Naive thymus-derived CD4-positive, alpha-beta T cell (primary cell): ENCODE measurements around the gene SIPA1. TPM values are rescaled to one million over a fixed set of nuclear protein-coding genes. Genes with fewer than 3 reads are reported as not detected.
A peak's percentile ranks its signal among the peaks of the same experiment; 100 is the strongest.
"Not testable (repeated sequence)": the region's sequence is repeated elsewhere in the genome, so short reads cannot be mapped to it uniquely, and the experiment has no call there.

Experiments
- ATAC-seq: fragments of 150-1000 bp; cut with Tn5 transposase; 2 replicates; pipeline ENCODE4 v1.10.0; 2021; ENCODE audit warnings: mild to moderate bottlenecking, moderate library complexity
- CTCF ChIA-PET: fragments of 350-600 bp; sonication (Branson Sonifier 250); formaldehyde crosslinking; loops from one replicate; lab custom pipeline; 2021; ENCODE audit warnings: antibody characterized with exemption; lab: Charles Lee
- POLR2A ChIA-PET: fragments of 350-600 bp; sonication (Branson Sonifier 250); formaldehyde crosslinking; loops from one replicate; lab custom pipeline; 2021; ENCODE audit warnings: antibody characterized with exemption, inconsistent platforms; lab: Charles Lee
- DNase-seq, 9 donors: peaks; one replicate each; pipeline versions ENCODE4 v3.0.0 to v3.0.0-alpha.2; 2020 to 2022; ENCODE audit warnings: mixed read lengths in 1 of 9
- H3K27ac ChIP-seq: one replicate; pipeline ENCODE4 v1.7.0; 2013; ENCODE audit warnings: mild to moderate bottlenecking, low read depth, low read length, moderate library complexity
- H3K27me3 ChIP-seq, 2 donors: one replicate each; pipeline ENCODE4 v1.7.0; 2013; ENCODE audit warnings: low read length in 2 of 2, mild to moderate bottlenecking in 2 of 2, moderate library complexity in 2 of 2; ENCODE audit not compliant: control insufficient read depth in 2 of 2, insufficient read depth in 2 of 2
- H3K36me3 ChIP-seq, 3 experiments: 1 replicate in 2 of 3; 2 replicates in 1 of 3; pipeline ENCODE4 v1.7.0; 2013; ENCODE audit warnings: low read length in 3 of 3, mild to moderate bottlenecking in 3 of 3, moderate library complexity in 1 of 3; ENCODE audit not compliant: insufficient read depth in 3 of 3, control insufficient read depth in 2 of 3
- H3K4me1 ChIP-seq, 2 donors: one replicate each; pipeline ENCODE4 v1.7.0; 2013; ENCODE audit warnings: low read length in 2 of 2, mild to moderate bottlenecking in 2 of 2, moderate library complexity in 1 of 2; ENCODE audit not compliant: control insufficient read depth in 2 of 2, insufficient read depth in 2 of 2
- H3K4me3 ChIP-seq: 2 replicates; pipeline ENCODE4 v1.7.0; 2013; ENCODE audit warnings: mild to moderate bottlenecking, low read length
- H3K9me3 ChIP-seq, 3 experiments: 1 replicate in 2 of 3; 2 replicates in 1 of 3; pipeline ENCODE4 v1.7.0; 2013; ENCODE audit warnings: low read length in 3 of 3; ENCODE audit not compliant: control insufficient read depth in 2 of 3
- H3K27ac Mint-ChIP-seq, 9 donors: one replicate each; pipeline ENCODE4 v1.8.0; 2020 to 2022; ENCODE audit warnings: mixed read lengths in 9 of 9, mild to moderate bottlenecking in 8 of 9, moderate library complexity in 5 of 9, inconsistent platforms in 2 of 9
- H3K27me3 Mint-ChIP-seq, 5 donors: one replicate each; pipeline ENCODE4 v1.8.0; 2021 to 2022; ENCODE audit warnings: mixed read lengths in 5 of 5, mild to moderate bottlenecking in 1 of 5
- H3K36me3 Mint-ChIP-seq, 5 donors: one replicate each; pipeline ENCODE4 v1.8.0; 2020 to 2022; ENCODE audit warnings: mixed read lengths in 5 of 5, mild to moderate bottlenecking in 3 of 5, inconsistent platforms in 1 of 5
- H3K4me1 Mint-ChIP-seq, 7 donors: one replicate each; pipeline ENCODE4 v1.8.0; 2020 to 2022; ENCODE audit warnings: mixed read lengths in 7 of 7, mild to moderate bottlenecking in 3 of 7, inconsistent platforms in 1 of 7
- H3K4me3 Mint-ChIP-seq, 10 donors: one replicate each; pipeline ENCODE4 v1.8.0; 2020 to 2022; ENCODE audit warnings: mild to moderate bottlenecking in 10 of 10, mixed read lengths in 10 of 10, moderate library complexity in 6 of 10, inconsistent platforms in 2 of 10
- H3K9me3 Mint-ChIP-seq, 11 donors: one replicate each; pipeline ENCODE4 v1.8.0; 2020 to 2022; ENCODE audit warnings: mixed read lengths in 11 of 11, mild to moderate bottlenecking in 4 of 11, inconsistent platforms in 1 of 11, moderate library complexity in 1 of 11
- intact Hi-C, 2 donors: fragments of 100-400 bp; cut with micrococcal nuclease; formaldehyde crosslinking; loops; one replicate each; pipeline ENCODE4 v1.15.1; 2023
- polyA plus RNA-seq, 2 donors: library from polyadenylated mRNA; unstranded; fragments of 300-500 nt; fragmentation: Illumina TruSeq; gene quantifications; one replicate each; pipeline ENCODE4 v1.2.3, GENCODE V29; 2021
- total RNA-seq, 6 experiments: library from RNA in 5 of 6; stranded (reverse) in 5 of 6; gene quantifications; 1 replicate in 5 of 6; 2 replicates in 1 of 6; pipeline ENCODE4 v1.2.3 and lab custom pipeline; 2021 to 2026

The SIPA1 gene
- total and polyA plus RNA-seq, 7 experiments from 2014 or later: 90.3 to 249 (median 184) TPM

GRCh38 chr11:65657426-65657825, 19.5 kb downstream of the SIPA1 start:
- ChIA-PET POLR2A (interaction anchor here (0.7 to 11.6 kb wide), 4 partner anchors 9 to 42 kb away, joined by 4 to 227 read pairs (median 6); partner anchors contain the start of genes PCNX3 and SIPA1), CTCF (interaction anchor here (0.7 to 1.2 kb wide), 2 partner anchors 31 to 35 kb away, joined by 4 read pairs; no protein-coding TSS in a partner anchor)
- ATAC-seq (no peak), DNase-seq (no peak)
- intact Hi-C loops: no loop called here
- no peaks in the 10 kb centered on the region for H3K27me3 ChIP-seq
- H3K36me3 ChIP-seq: peaks cover 32 to 81% (median 38%) of the 10 kb centered on the region in 3 experiments
- H3K27ac ChIP-seq: no peak overlapping the region
- H3K4me1 ChIP-seq: peaks cover 34 to 43% of the 10 kb centered on the region in 2 donors
- H3K4me3 Mint-ChIP-seq: no peak overlapping the region
- peaks cover 38 to 74% (median 62%) of the 10 kb centered on the region in 7 donors for H3K4me1 Mint-ChIP-seq
- H3K9me3 ChIP-seq: no peaks in the 10 kb centered on the region
- no peak overlapping the region for H3K4me3 ChIP-seq
- H3K9me3 Mint-ChIP-seq: peaks cover 0 to 6% (median 0%) of the 10 kb centered on the region in 11 donors
- peak overlapping the region in 7 of 9 donors; percentile 8 to 65 (median 52) for H3K27ac Mint-ChIP-seq
- H3K27me3 Mint-ChIP-seq: no peaks in the 10 kb centered on the region
- H3K36me3 Mint-ChIP-seq: peaks cover 18 to 41% (median 31%) of the 10 kb centered on the region in 5 donors

GRCh38 chr11:65658174-65659021, 20.5 kb downstream of the SIPA1 start:
- Mint-ChIP-seq H3K4me1 (peaks cover 30 to 65% (median 55%) of the 10 kb centered on the region in 7 donors), H3K4me3 (peak overlapping the region in 2 of 10 donors; percentile 6 to 10), H3K36me3 (peaks cover 18 to 41% (median 28%) of the 10 kb centered on the region in 5 donors), H3K9me3 (peaks cover 0 to 2% (median 0%) of the 10 kb centered on the region in 11 donors), H3K27me3 (no peaks in the 10 kb centered on the region), H3K27ac (peak overlapping the region in 8 of 9 donors; percentile 20 to 81 (median 55))
- no peaks in the 10 kb centered on the region for H3K27me3 ChIP-seq
- H3K9me3 ChIP-seq: no peaks in the 10 kb centered on the region
- H3K27ac ChIP-seq: no peak overlapping the region
- peaks cover 32 to 82% (median 38%) of the 10 kb centered on the region in 3 experiments for H3K36me3 ChIP-seq
- CTCF ChIA-PET: interaction anchor here (1.2 kb wide), 1 partner anchor 32 kb away, joined by 4 read pairs; no protein-coding TSS in a partner anchor
- intact Hi-C loops: no loop called here
- POLR2A ChIA-PET: interaction anchor here (0.7 to 11.6 kb wide), 4 partner anchors 8 to 43 kb away, joined by 3 to 227 read pairs (median 5); partner anchors contain the start of genes PCNX3 and SIPA1
- no peak for DNase-seq
- no peak overlapping the region for H3K4me3 ChIP-seq
- ATAC-seq: no peak
- H3K4me1 ChIP-seq: peaks cover 29 to 38% of the 10 kb centered on the region in 2 donors

DNA sequence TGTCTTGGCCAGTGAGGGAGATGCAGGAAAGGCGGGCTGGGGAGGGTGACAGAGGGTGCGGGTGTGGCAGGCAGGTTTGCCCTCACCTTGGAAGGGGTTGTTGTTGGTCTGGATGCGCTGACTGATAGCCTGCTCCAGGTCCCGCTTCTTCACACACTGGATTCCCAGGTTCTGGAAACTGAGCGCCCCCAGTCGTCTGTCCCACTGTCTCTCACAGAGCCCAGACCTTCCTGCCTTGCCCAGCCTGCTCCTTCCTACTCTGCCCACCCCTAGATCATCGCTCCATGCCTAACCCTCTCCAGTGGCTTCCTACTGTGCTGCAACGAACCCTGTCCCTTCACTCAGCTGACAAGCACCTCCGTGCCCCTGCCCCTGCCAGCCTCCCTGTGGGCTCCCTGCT, 22.1 kb downstream of the SIPA1 start:
- Histone ChIP-seq H3K4me3 (no peak overlapping the region), H3K4me1 (peaks cover 20 to 30% of the 10 kb centered on the region in 2 donors), H3K27me3 (no peaks in the 10 kb centered on the region), H3K36me3 (peaks cover 25 to 71% (median 36%) of the 10 kb centered on the region in 3 experiments), H3K9me3 (no peaks in the 10 kb centered on the region), H3K27ac (peak overlapping the region; percentile 99)
- Mint-ChIP-seq H3K27me3 (no peaks in the 10 kb centered on the region), H3K9me3 (no peaks in the 10 kb centered on the region), H3K36me3 (peaks cover 18 to 38% (median 25%) of the 10 kb centered on the region in 5 donors), H3K27ac (peak overlapping the region in 8 of 9 donors; percentile 37 to 86 (median 74)), H3K4me3 (peak overlapping the region in 8 of 10 donors; percentile 22 to 64 (median 51)), H3K4me1 (peaks cover 24 to 63% (median 50%) of the 10 kb centered on the region in 7 donors)
- CTCF ChIA-PET: interaction anchor here (0.6 kb wide), 1 partner anchor 136 kb away, joined by 3 read pairs; no protein-coding TSS in a partner anchor
- intact Hi-C loops: no loop called here
- no peak for DNase-seq
- POLR2A ChIA-PET: interaction anchor here (0.6 to 4.9 kb wide), 4 partner anchors 9 to 189 kb away, joined by 3 to 88 read pairs (median 59); partner anchors contain the start of genes MAP3K11, PCNX3 and SIPA1
- no peak for ATAC-seq

- intact Hi-C loops: not testable (repeated sequence)
- H3K27ac Mint-ChIP-seq: peak overlapping the region in 8 of 9 donors; percentile 29 to 93 (median 82)
- H3K4me1 ChIP-seq: peaks cover 20 to 33% of the 10 kb centered on the region in 2 donors
Measured at GRCh38 chr11:65660908-65661307, 23.0 kb downstream of the SIPA1 start.

DNA sequence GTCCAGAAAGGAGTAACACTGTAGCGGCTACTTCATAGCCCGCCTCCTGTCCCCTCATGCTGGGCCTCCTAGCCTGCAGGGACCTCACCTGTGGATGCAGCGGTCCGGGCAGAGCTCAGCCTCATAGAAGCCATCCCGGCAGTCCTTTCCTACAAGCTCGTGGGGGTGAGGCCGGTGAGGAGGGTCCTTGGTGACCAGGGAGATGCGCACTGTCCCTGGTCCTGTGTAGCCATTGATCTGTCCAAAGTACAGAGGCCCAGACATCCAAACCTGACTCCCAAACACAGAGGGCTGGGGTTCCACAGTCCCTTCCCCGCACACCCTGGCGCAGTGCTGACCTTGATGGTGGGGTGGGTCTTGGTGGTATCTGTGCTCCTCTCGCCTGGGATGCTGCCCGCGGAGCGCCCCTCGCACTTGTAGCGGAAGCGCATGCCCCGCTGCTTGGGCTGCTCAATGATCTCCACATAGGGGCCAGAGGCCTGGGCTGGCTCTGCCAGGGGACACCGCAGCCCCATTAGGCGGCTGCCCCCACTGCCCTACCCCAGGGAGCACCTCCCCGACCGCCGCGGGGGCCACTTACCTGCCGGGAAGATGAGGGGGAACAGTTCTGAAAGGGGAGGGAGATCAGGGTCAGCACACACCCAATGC, 23.8 kb downstream of the SIPA1 start:
- no peak for ATAC-seq
- H3K9me3 Mint-ChIP-seq: no peaks in the 10 kb centered on the region
- no peaks in the 10 kb centered on the region for H3K27me3 Mint-ChIP-seq
- ChIA-PET CTCF (interaction anchor here (0.7 kb wide), 1 partner anchor 8 kb away, joined by 3 read pairs; no protein-coding TSS in a partner anchor), POLR2A (interaction anchor here (0.6 to 4.9 kb wide), 12 partner anchors 9 to 212 kb away, joined by 3 to 88 read pairs (median 4); partner anchors contain the start of genes EHBP1L1, MAP3K11, PCNX3 and SIPA1)
- H3K4me1 ChIP-seq: peaks cover 20 to 33% of the 10 kb centered on the region in 2 donors
- H3K36me3 ChIP-seq: peaks cover 25 to 55% (median 25%) of the 10 kb centered on the region in 3 experiments
- peak in 1 of 9 donors; percentile 16 for DNase-seq
- peaks cover 14 to 28% (median 19%) of the 10 kb centered on the region in 5 donors for H3K36me3 Mint-ChIP-seq
- H3K4me3 ChIP-seq: peak overlapping the region; percentile 85
- peak overlapping the region; percentile 99 for H3K27ac ChIP-seq
- H3K4me3 Mint-ChIP-seq: peak overlapping the region; percentile 69 to 91 (median 84)
- no peaks in the 10 kb centered on the region for H3K27me3 ChIP-seq
- intact Hi-C loops: loop anchor here (1.0 to 2.0 kb wide), 4 partner anchors 8 to 197 kb away; partner anchors contain the start of genes CFL1 (in 2 of the 2) and KAT5 (in 1 of the 2)
- H3K27ac Mint-ChIP-seq: peak overlapping the region in 8 of 9 donors; percentile 75 to 93 (median 83)
- no peaks in the 10 kb centered on the region for H3K9me3 ChIP-seq
- peaks cover 15 to 51% (median 39%) of the 10 kb centered on the region in 7 donors for H3K4me1 Mint-ChIP-seq

More at GRCh38 chr11:65660908-65661307, 23.0 kb downstream of the SIPA1 start:
- CTCF ChIA-PET: interaction anchor here (0.6 to 0.7 kb wide), 2 partner anchors 8 to 119 kb away, joined by 3 read pairs; no protein-coding TSS in a partner anchor
- DNase-seq, ATAC-seq, H3K9me3 ChIP-seq, H3K27me3 Mint-ChIP-seq, H3K4me3 ChIP-seq, H3K9me3 Mint-ChIP-seq, H3K27me3 ChIP-seq: not testable (repeated sequence)
- POLR2A ChIA-PET: interaction anchor here (0.5 to 4.9 kb wide), 6 partner anchors 9 to 228 kb away, joined by 3 to 88 read pairs (median 26); partner anchors contain the start of genes MAP3K11, PCNX3 and SIPA1
- peaks cover 21 to 58% (median 46%) of the 10 kb centered on the region in 7 donors for H3K4me1 Mint-ChIP-seq
- Histone ChIP-seq H3K36me3 (peaks cover 25 to 62% (median 27%) of the 10 kb centered on the region in 3 experiments), H3K27ac (peak overlapping the region; percentile 99)
- H3K4me3 Mint-ChIP-seq: peak overlapping the region; percentile 57 to 91 (median 83)
- H3K36me3 Mint-ChIP-seq: peaks cover 18 to 34% (median 22%) of the 10 kb centered on the region in 5 donors
